Stimulated activated CD4-positive, alpha-beta T cell treated with anti-CD3 and anti-CD28 coated beads, Interleukin-2, amount 100 ng/mL, for 4 hours (primary cell): ENCODE results near the gene CROCC2.

Experiments used
- DNase-seq: peaks from one replicate; pipeline ENCODE4 v3.0.0-alpha.2; 2020; ENCODE audit warnings: low read depth

CROCC2 gene

GRCh38 chr2:241038374-241039180 lies 132.4 kb downstream of the CROCC2 start:
- no peak for DNase-seq

GRCh38 chr2:241039416-241039815 lies 133.3 kb downstream of the CROCC2 start:
- no peak for DNase-seq

- no peak for DNase-seq
Observed at GRCh38 chr2:241040081-241040803, 134.1 kb downstream of the CROCC2 start.

GRCh38 chr2:241041589-241042158 lies 135.5 kb downstream of the CROCC2 start:
- no peak for DNase-seq
